HAP-1 (cell line): ENCODE measurements around the gene JPH2.

Source experiments
- DNase-seq, 2 experiments: peaks; one replicate each; pipeline ENCODE4 v3.0.0-alpha.2; 2016 to 2020; ENCODE audit warnings: low spot score in 2 of 2
- H3K27me3 ChIP-seq: fragments of 250-450 bp; sonication (Bioruptor Pico); 2 replicates; pipeline ENCODE4 v1.5.1; 2020; ENCODE audit warnings: low read depth, mild to moderate bottlenecking, moderate library complexity
- H3K36me3 ChIP-seq: fragments of 250-450 bp; sonication (Bioruptor Pico); replicated peaks from 2 replicates; pipeline ENCODE4 v1.5.1; 2020; ENCODE audit warnings: mild to moderate bottlenecking
- H3K4me1 ChIP-seq: fragments of 250-450 bp; sonication (Bioruptor Pico); 2 replicates; pipeline ENCODE4 v1.5.1; 2020; ENCODE audit warnings: mild to moderate bottlenecking
- H3K4me3 ChIP-seq: fragments of 250-450 bp; sonication (Bioruptor Pico); 2 replicates; pipeline ENCODE4 v1.5.1; 2020; ENCODE audit warnings: mild to moderate bottlenecking, moderate library complexity
- H3K9me3 ChIP-seq: fragments of 250-450 bp; sonication (Bioruptor Pico); 2 replicates; pipeline ENCODE4 v1.5.1; 2020; ENCODE audit warnings: mild to moderate bottlenecking, moderate library complexity
- in situ Hi-C: fragments of 300-500 bp; cut with MboI; formaldehyde crosslinking; loops from 3 replicates; pipeline ENCODE4 v1.14.3; 2020; ENCODE audit warnings: low sequenced_read_pairs, inconsistent platforms, mixed read lengths

The JPH2 gene

GRCh38 chr20:44146272-44146671 lies 40.7 kb downstream of the JPH2 start:
- Histone ChIP-seq H3K4me1 (no peaks in the 10 kb centered on the region), H3K36me3 (no peaks in the 10 kb centered on the region), H3K4me3 (no peak overlapping the region), H3K9me3 (no peaks in the 10 kb centered on the region; the same call in 1 of the 2 replicates), H3K27me3 (no peaks in the 10 kb centered on the region)
- DNase-seq: no peak
- in situ Hi-C loops: no loop called here

- in situ Hi-C loops: no loop called here
- H3K4me3 ChIP-seq: no peak overlapping the region
Measured at GRCh38 chr20:44145131-44145775, 41.7 kb downstream of the JPH2 start.

GRCh38 chr20:44143936-44144335 lies 43.1 kb downstream of the JPH2 start:
- Histone ChIP-seq H3K4me3 (no peak overlapping the region), H3K4me1 (no peaks in the 10 kb centered on the region), H3K36me3 (no peaks in the 10 kb centered on the region), H3K9me3 (no peaks in the 10 kb centered on the region), H3K27me3 (no peaks in the 10 kb centered on the region)
- DNase-seq: no peak
- in situ Hi-C loops: no loop called here

More at GRCh38 chr20:44145131-44145775, 41.7 kb downstream of the JPH2 start:
- Histone ChIP-seq H3K36me3 (no peaks in the 10 kb centered on the region), H3K4me1 (no peaks in the 10 kb centered on the region), H3K27me3 (no peaks in the 10 kb centered on the region), H3K9me3 (no peaks in the 10 kb centered on the region; the same call in 1 of the 2 replicates)
- DNase-seq: no peak

DNA sequence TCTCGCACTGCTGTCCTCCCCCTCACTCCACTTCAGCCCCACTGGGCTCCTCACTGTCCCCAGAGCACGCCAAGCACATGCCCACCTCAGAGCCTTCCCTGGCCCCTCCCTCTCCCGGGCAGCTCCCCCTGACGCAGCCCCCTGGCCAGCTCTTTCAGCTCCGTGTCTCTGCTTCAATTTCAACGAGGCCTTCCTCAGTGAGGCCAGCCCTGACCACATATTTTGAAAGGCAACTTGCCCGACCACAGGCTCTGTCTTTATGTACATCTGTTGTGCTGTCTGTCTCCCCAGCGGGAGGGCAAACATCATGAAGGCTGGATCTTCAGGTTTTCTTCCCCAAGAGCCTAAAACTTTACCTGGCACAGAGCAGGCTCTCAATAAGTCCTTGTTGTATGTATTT lies 44.6 kb downstream of the JPH2 start:
- no peak for DNase-seq
- no peaks in the 10 kb centered on the region for H3K36me3 ChIP-seq
- in situ Hi-C loops: no loop called here
- H3K9me3 ChIP-seq: no peaks in the 10 kb centered on the region
- H3K4me1 ChIP-seq: no peaks in the 10 kb centered on the region
- no peaks in the 10 kb centered on the region for H3K27me3 ChIP-seq
- H3K4me3 ChIP-seq: no peak overlapping the region

- H3K27me3 ChIP-seq: no peaks in the 10 kb centered on the region
- H3K36me3 ChIP-seq: no peaks in the 10 kb centered on the region
- H3K4me1 ChIP-seq: no peaks in the 10 kb centered on the region
- no peak overlapping the region for H3K4me3 ChIP-seq
- H3K9me3 ChIP-seq: no peaks in the 10 kb centered on the region
- in situ Hi-C loops: no loop called here
- no peak for DNase-seq
Measured at GRCh38 chr20:44141873-44142272, 45.1 kb downstream of the JPH2 start.

DNA sequence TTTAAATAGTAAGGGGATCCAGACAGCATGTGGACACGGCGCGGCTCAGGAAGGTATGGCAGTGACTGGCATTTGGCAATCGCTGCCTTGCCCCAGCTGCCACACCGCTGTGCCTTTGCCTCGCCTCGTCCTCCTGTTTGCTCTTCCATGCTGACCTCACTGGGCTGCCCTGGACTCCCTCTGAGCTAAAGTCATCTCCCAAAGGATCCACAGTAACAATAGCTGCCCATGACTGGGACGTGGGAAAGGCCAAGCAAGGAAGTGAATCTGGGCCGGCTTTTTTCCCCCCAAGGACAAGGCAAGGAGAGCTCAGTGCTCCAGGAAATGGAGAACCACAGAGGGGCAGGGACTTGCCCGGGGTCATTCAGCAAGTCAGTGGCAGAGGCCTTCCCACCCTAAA lies 48.1 kb downstream of the JPH2 start:
- no peaks in the 10 kb centered on the region for H3K4me1 ChIP-seq
- no peak for DNase-seq

GRCh38 chr20:44137266-44137801 lies 49.7 kb downstream of the JPH2 start:
- no peaks in the 10 kb centered on the region for H3K27me3 ChIP-seq
- H3K4me1 ChIP-seq: no peaks in the 10 kb centered on the region
- in situ Hi-C loops: no loop called here
- DNase-seq: peak in 1 of 2 experiments; percentile 26
- no peaks in the 10 kb centered on the region for H3K36me3 ChIP-seq
- H3K4me3 ChIP-seq: no peak overlapping the region
- H3K9me3 ChIP-seq: no peaks in the 10 kb centered on the region

More for the DNA sequence above, 48.1 kb downstream of the JPH2 start:
- in situ Hi-C loops: no loop called here
- Histone ChIP-seq H3K9me3 (no peaks in the 10 kb centered on the region), H3K4me3 (no peak overlapping the region), H3K27me3 (no peaks in the 10 kb centered on the region), H3K36me3 (no peaks in the 10 kb centered on the region)

DNA sequence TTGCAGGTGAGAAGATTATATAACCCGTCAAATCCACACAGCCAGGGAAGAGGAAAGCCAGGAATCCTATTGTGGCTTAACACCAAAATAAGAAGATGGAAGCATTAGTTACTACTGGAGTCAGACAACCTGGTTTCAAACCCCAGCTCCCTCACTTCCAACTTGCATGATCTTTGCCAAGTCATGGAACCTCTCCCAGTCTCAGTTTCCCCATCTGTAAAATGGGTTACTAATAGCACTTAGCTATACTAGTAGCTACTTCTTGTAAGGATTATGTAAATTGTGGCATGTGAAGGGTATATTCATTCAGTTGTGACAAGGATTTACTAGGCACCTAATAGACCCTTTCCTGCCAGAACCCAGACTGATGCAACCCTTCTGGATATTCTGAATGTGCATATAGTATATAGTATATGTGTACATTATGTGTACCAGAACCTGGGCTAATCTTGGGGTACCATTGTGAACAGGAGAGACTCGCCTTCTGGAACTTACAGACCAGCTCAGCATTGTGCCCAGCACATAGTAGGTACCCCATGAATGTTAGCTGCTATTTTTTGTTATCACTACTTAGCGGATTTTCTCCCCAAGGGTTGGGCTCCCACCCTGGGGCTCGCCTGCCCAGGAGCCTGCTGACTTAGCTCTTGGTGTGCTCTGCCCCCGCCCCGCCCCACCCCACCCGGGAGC lies 50.3 kb downstream of the JPH2 start:
- no peak overlapping the region for H3K4me3 ChIP-seq
- H3K27me3 ChIP-seq: no peaks in the 10 kb centered on the region
- H3K9me3 ChIP-seq: no peaks in the 10 kb centered on the region
- no peak for DNase-seq
- no peaks in the 10 kb centered on the region for H3K36me3 ChIP-seq
- no peaks in the 10 kb centered on the region for H3K4me1 ChIP-seq
- in situ Hi-C loops: no loop called here

DNA sequence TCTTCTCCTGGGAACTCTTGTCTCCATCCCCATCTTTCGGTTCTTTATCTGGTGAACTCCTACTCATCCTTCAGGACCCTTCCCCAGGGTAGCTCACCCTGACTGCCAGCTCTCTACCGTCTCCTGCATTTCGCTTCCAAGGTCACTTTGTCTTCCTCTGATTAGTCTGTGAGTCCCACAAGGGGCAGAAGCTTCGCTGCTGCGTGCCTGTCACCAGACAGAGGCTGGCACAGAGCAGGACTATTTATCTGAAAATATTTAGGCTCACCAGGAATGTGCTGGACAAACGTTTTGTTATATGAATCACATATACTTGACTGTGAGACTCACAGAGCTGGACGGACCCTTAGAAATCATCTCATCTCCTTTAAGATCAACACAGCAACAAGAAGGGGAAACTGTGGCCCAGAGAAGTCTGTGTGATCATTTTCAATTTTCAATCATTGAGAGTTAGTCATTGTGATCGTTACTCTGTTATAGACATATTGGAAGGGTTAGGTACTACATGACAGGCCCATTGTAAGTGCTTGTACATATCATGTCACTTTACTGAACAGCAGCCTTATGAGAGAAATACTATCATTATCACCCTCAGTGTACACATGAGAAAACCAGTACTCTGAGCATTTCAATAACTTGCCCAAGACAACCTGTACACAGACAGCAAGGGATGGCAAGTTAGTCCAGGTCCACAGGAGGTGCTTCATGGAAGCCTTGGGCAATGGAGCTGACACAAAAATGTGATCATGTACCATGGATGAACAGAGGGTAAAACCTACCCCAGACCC lies 51.4 kb downstream of the JPH2 start:
- DNase-seq: no peak
- in situ Hi-C loops: no loop called here
- Histone ChIP-seq H3K4me3 (no peak overlapping the region), H3K36me3 (no peaks in the 10 kb centered on the region), H3K27me3 (no peaks in the 10 kb centered on the region), H3K4me1 (no peaks in the 10 kb centered on the region), H3K9me3 (no peaks in the 10 kb centered on the region)

DNA sequence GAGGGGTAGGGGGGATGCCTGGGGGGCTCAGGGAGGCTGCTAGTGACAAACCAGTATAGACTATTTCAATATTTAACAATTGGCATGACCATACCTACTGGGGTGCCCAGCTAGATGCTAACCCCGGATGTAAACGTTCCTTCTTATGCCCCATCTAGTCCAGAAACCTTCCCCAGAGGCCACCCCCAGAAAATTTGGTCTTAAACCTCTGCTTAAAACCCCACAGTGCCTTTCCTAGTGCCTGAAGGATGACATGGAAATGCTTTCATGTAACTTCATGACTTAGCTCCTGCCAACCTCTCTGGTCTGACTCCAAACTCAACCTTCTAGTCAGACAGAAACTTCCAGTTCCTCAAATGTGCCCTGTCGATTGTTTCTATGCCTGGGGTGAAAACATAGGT lies 52.0 kb downstream of the JPH2 start:
- H3K27me3 ChIP-seq: no peaks in the 10 kb centered on the region
- DNase-seq: no peak

GRCh38 chr20:44133424-44133823 lies 53.6 kb downstream of the JPH2 start:
- no peaks in the 10 kb centered on the region for H3K36me3 ChIP-seq
- no peaks in the 10 kb centered on the region for H3K4me1 ChIP-seq
- H3K9me3 ChIP-seq: no peaks in the 10 kb centered on the region
- no peak overlapping the region for H3K4me3 ChIP-seq
- no peaks in the 10 kb centered on the region for H3K27me3 ChIP-seq
- no peak for DNase-seq
- in situ Hi-C loops: no loop called here

More for the DNA sequence above, 52.0 kb downstream of the JPH2 start:
- in situ Hi-C loops: no loop called here
- Histone ChIP-seq H3K9me3 (no peaks in the 10 kb centered on the region), H3K4me1 (no peaks in the 10 kb centered on the region), H3K4me3 (no peak overlapping the region), H3K36me3 (no peaks in the 10 kb centered on the region)

DNA sequence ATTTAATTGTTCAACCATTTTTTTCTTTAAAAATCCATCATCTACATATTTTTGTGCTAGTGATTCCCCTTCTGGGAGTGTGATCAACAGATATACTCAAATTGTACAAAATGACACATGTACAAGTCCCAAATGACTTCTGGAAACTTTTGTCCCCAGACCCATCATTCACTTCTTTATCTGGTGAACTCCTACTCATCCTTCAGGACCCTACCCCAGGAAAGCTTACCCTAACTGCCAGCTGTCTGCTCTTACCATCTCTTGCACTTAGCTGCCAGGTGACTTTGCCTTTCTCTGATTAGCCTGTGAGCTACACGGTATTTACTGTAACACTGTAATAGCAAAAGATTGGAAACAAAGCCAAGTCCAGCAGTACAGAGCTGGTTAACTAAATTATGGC lies 55.3 kb downstream of the JPH2 start:
- Histone ChIP-seq H3K27me3 (peaks cover 2% of the 10 kb centered on the region; the same call in 1 of the 2 replicates), H3K36me3 (no peaks in the 10 kb centered on the region), H3K4me3 (no peak overlapping the region), H3K4me1 (no peaks in the 10 kb centered on the region), H3K9me3 (no peaks in the 10 kb centered on the region)
- in situ Hi-C loops: no loop called here
- no peak for DNase-seq

- DNase-seq: no peak
- Histone ChIP-seq H3K4me3 (no peak overlapping the region), H3K9me3 (no peaks in the 10 kb centered on the region), H3K4me1 (no peaks in the 10 kb centered on the region), H3K27me3 (peaks cover 6% of the 10 kb centered on the region; the same call in 1 of the 2 replicates), H3K36me3 (no peaks in the 10 kb centered on the region)
- in situ Hi-C loops: no loop called here
Measured at GRCh38 chr20:44129911-44130718, 56.9 kb downstream of the JPH2 start.
